ENCODE data around the gene MYO1E. TPM values are rescaled to one million over a fixed set of nuclear protein-coding genes. Genes with fewer than 3 reads are reported as not detected.

MYO1E gene
- total RNA-seq, 2 donors from 2014 or later: 252 to 329 TPM

GRCh38 chr15:59252137-59252536 lies 120.5 kb downstream of the MYO1E start:
- Histone ChIP-seq H3K4me1 (no peaks in the 10 kb centered on the region), H3K27ac (no peak overlapping the region), H3K9me3 (no peaks in the 10 kb centered on the region), H3K27me3 (no peaks in the 10 kb centered on the region), H3K36me3 (no peaks in the 10 kb centered on the region), H3K4me3 (no peak overlapping the region), H3K9ac (ENCODE audit: low read depth in 2 of 2, low read length in 2 of 2) (no peak overlapping the region)
- intact Hi-C loops (cut with DNase I): no loop called here
- no peak for TF ChIP-seq CTCF (IDR thresholded peaks at IDR 0.05)
- no peak for DNase-seq

- no peak for TF ChIP-seq CTCF (IDR thresholded peaks at IDR 0.05)
- no peaks in the 10 kb centered on the region for H3K27me3 ChIP-seq
- H3K9me3 ChIP-seq: no peaks in the 10 kb centered on the region
- H3K4me1 ChIP-seq: no peaks in the 10 kb centered on the region
- peak overlapping the region in 1 of 2 donors; percentile 62 for H3K9ac ChIP-seq (ENCODE audit: low read depth in 2 of 2, low read length in 2 of 2)
- intact Hi-C loops (cut with DNase I): no loop called here
- no peak for DNase-seq
- no peak overlapping the region for H3K27ac ChIP-seq
- H3K4me3 ChIP-seq: no peak overlapping the region
- H3K36me3 ChIP-seq: no peaks in the 10 kb centered on the region
Measured at GRCh38 chr15:59251001-59251845, 121.4 kb downstream of the MYO1E start.

GRCh38 chr15:59250249-59250648 lies 122.4 kb downstream of the MYO1E start:
- Histone ChIP-seq H3K4me1 (no peaks in the 10 kb centered on the region), H3K27me3 (no peaks in the 10 kb centered on the region), H3K9me3 (no peaks in the 10 kb centered on the region), H3K27ac (peak overlapping the region; percentile 31), H3K9ac (ENCODE audit: low read depth in 2 of 2, low read length in 2 of 2) (peak overlapping the region in 1 of 2 donors; percentile 62), H3K36me3 (no peaks in the 10 kb centered on the region), H3K4me3 (no peak overlapping the region)
- intact Hi-C loops (cut with DNase I): no loop called here
- no peak for TF ChIP-seq CTCF (IDR thresholded peaks at IDR 0.05)
- peak; percentile 55 for DNase-seq

GRCh38 chr15:59249816-59250215 lies 122.9 kb downstream of the MYO1E start:
- Histone ChIP-seq H3K36me3 (no peaks in the 10 kb centered on the region), H3K4me3 (no peak overlapping the region), H3K9me3 (no peaks in the 10 kb centered on the region), H3K4me1 (no peaks in the 10 kb centered on the region), H3K27ac (peak overlapping the region; percentile 31), H3K27me3 (no peaks in the 10 kb centered on the region), H3K9ac (ENCODE audit: low read depth in 2 of 2, low read length in 2 of 2) (peak overlapping the region in 1 of 2 donors; percentile 62)
- intact Hi-C loops (cut with DNase I): loop anchor here (10.0 kb wide), 1 partner anchor 125 kb away; the partner anchor contains the start of gene MYO1E
- no peak for DNase-seq
- no peak for TF ChIP-seq CTCF (IDR thresholded peaks at IDR 0.05)

- DNase-seq: peak; percentile 72
- intact Hi-C loops (cut with DNase I): loop anchor here (10.0 kb wide), 1 partner anchor 127 kb away; the partner anchor contains the start of gene MYO1E
- TF ChIP-seq CTCF (IDR thresholded peaks at IDR 0.05): peak; percentile 41
- Histone ChIP-seq H3K9me3 (no peaks in the 10 kb centered on the region), H3K36me3 (no peaks in the 10 kb centered on the region), H3K27me3 (no peaks in the 10 kb centered on the region), H3K27ac (no peak overlapping the region), H3K9ac (ENCODE audit: low read depth in 2 of 2, low read length in 2 of 2) (peak overlapping the region in 1 of 2 donors; percentile 32), H3K4me1 (no peaks in the 10 kb centered on the region), H3K4me3 (no peak overlapping the region)
Measured at GRCh38 chr15:59247364-59247763, 125.3 kb downstream of the MYO1E start.
